ENCODE results near the gene CYP17A1. TPM values are rescaled to one million over a fixed set of nuclear protein-coding genes. Genes with fewer than 3 reads are reported as not detected.
"Not testable (repeated sequence)": the region's sequence is repeated elsewhere in the genome, so short reads cannot be mapped to it uniquely, and the experiment has no call there.

Gene CYP17A1
- total and polyA plus RNA-seq, 7 donors = 0.92 to 3.0 TPM; not detected in 5

- Histone ChIP-seq H3K9me3 (no peaks in the 10 kb centered on the region), H3K27ac (no peak overlapping the region), H3K27me3 (no peaks in the 10 kb centered on the region), H3K4me3 (no peak overlapping the region), H3K36me3 (no peaks in the 10 kb centered on the region), H3K4me1 (no peaks in the 10 kb centered on the region)
- TF ChIP-seq POLR2A (IDR thresholded peaks at IDR 0.05) (no peak), CTCF (IDR thresholded peaks at IDR 0.05) (no peak), POLR2AphosphoS5 (IDR thresholded peaks at IDR 0.05) (no peak), EP300 (IDR thresholded peaks at IDR 0.05) (no peak)
- intact Hi-C loops (cut with DNase I) = no loop called here
- 85 to 88% methylated on average over 5 of the region's 5 CpGs for WGBS, 2 donors
- DNase-seq = no peak
Observed at GRCh38 chr10:102827597-102827975, 9.6 kb downstream of the CYP17A1 start.

GRCh38 chr10:102826148-102826796, 10.9 kb downstream of the CYP17A1 start:
- H3K9me3 ChIP-seq = no peaks in the 10 kb centered on the region
- intact Hi-C loops (cut with DNase I) = no loop called here
- no peaks in the 10 kb centered on the region for H3K4me1 ChIP-seq
- H3K27me3 ChIP-seq = no peaks in the 10 kb centered on the region
- WGBS, 2 donors = 93 to 95% methylated on average over 9 of the region's 9 CpGs
- no peaks in the 10 kb centered on the region for H3K36me3 ChIP-seq
- H3K27ac ChIP-seq = no peak overlapping the region
- no peak for DNase-seq
- H3K4me3 ChIP-seq = no peak overlapping the region
- TF ChIP-seq POLR2AphosphoS5 (IDR thresholded peaks at IDR 0.05) (no peak), CTCF (IDR thresholded peaks at IDR 0.05) (no peak), EP300 (IDR thresholded peaks at IDR 0.05) (no peak), POLR2A (IDR thresholded peaks at IDR 0.05) (no peak)

- 92 to 95% methylated on average over 4 of the region's 4 CpGs for WGBS, 2 donors
- no peaks in the 10 kb centered on the region for H3K4me1 ChIP-seq
- H3K27me3 ChIP-seq = no peaks in the 10 kb centered on the region
- no peaks in the 10 kb centered on the region for H3K9me3 ChIP-seq
- intact Hi-C loops (cut with DNase I) = no loop called here
- no peaks in the 10 kb centered on the region for H3K36me3 ChIP-seq
- TF ChIP-seq EP300 (IDR thresholded peaks at IDR 0.05) = no peak
- TF ChIP-seq CTCF (IDR thresholded peaks at IDR 0.05) = no peak
- TF ChIP-seq POLR2AphosphoS5 (IDR thresholded peaks at IDR 0.05) = no peak
- H3K4me3 ChIP-seq = no peak overlapping the region
- H3K27ac ChIP-seq = no peak overlapping the region
- no peak for DNase-seq
Observed at GRCh38 chr10:102824664-102825063, 12.5 kb downstream of the CYP17A1 start.

- Histone ChIP-seq H3K27me3 (no peaks in the 10 kb centered on the region), H3K9me3 (no peaks in the 10 kb centered on the region), H3K27ac (no peak overlapping the region), H3K36me3 (no peaks in the 10 kb centered on the region), H3K4me1 (peaks cover 0 to 3% (median 0%) of the 10 kb centered on the region in 4 donors), H3K4me3 (no peak overlapping the region)
- DNase-seq = no peak
- intact Hi-C loops (cut with DNase I) = no loop called here
- 93% methylated on average over 12 of the region's 12 CpGs for WGBS, 2 donors
- no peak for TF ChIP-seq POLR2A (IDR thresholded peaks at IDR 0.05)
- no peak for TF ChIP-seq EP300 (IDR thresholded peaks at IDR 0.05)
- TF ChIP-seq POLR2AphosphoS5 (IDR thresholded peaks at IDR 0.05) = no peak
- no peak for TF ChIP-seq CTCF (IDR thresholded peaks at IDR 0.05)
Observed at GRCh38 chr10:102822222-102822621, 15.0 kb downstream of the CYP17A1 start.

- Histone ChIP-seq H3K27ac (peak overlapping the region in 3 of 4 donors; percentile 47 to 90 (median 47)), H3K4me1 (peaks cover 0 to 25% (median 19%) of the 10 kb centered on the region in 4 donors)
- H3K9me3 ChIP-seq; DNase-seq; H3K4me3 ChIP-seq; intact Hi-C loops (cut with DNase I); H3K36me3 ChIP-seq; H3K27me3 ChIP-seq: not testable (repeated sequence)
- 98 to 99% methylated on average over 5 of the region's 5 CpGs for WGBS, 2 donors
Observed at GRCh38 chr10:102820008-102820407, 17.2 kb downstream of the CYP17A1 start.

Measured in sigmoid colon (tissue), 7 donors.